GM23338 (cell line): Measurements from ENCODE around the gene SH3RF2. TPM values are rescaled to one million over a fixed set of nuclear protein-coding genes. Genes with fewer than 3 reads are reported as not detected.

Experiments used
- ATAC-seq: fragments of 200-7000 bp; cut with Tn5 transposase; 3 replicates; pipeline ENCODE4 v1.9.1; 2020
- DNase-seq: peaks from one replicate; pipeline ENCODE4 v3.0.0-alpha.2; 2015; ENCODE audit warnings: low spot score
- H2AFZ ChIP-seq: fragments of 200-600 bp; sonication (generic); 2 replicates; pipeline ENCODE4 v1.8.0; 2016; ENCODE audit warnings: antibody characterized with exemption, mild to moderate bottlenecking, moderate library complexity
- H3F3A ChIP-seq: fragments of 200-600 bp; sonication (generic); replicated peaks from 2 replicates; pipeline ENCODE4 v1.8.0; 2017; ENCODE audit warnings: antibody characterized with exemption, mixed run types, low read depth
- H3K27ac ChIP-seq: fragments of 200-600 bp; sonication (generic); 2 replicates; pipeline ENCODE4 v1.6.1; 2016; ENCODE audit warnings: low read depth
- H3K27me3 ChIP-seq: fragments of 200-600 bp; sonication (generic); 2 replicates; pipeline ENCODE4 v1.8.0; 2016; ENCODE audit warnings: mild to moderate bottlenecking, mixed run types, moderate library complexity; ENCODE audit not compliant: insufficient read depth
- H3K36me3 ChIP-seq: fragments of 200-600 bp; sonication (generic); 2 replicates; pipeline ENCODE4 v1.8.0; 2016; ENCODE audit warnings: mild to moderate bottlenecking; ENCODE audit not compliant: insufficient read depth
- H3K4me1 ChIP-seq: fragments of 200-600 bp; sonication (generic); 2 replicates; pipeline ENCODE4 v1.8.0; 2016; ENCODE audit warnings: mild to moderate bottlenecking, moderate library complexity; ENCODE audit not compliant: insufficient read depth
- H3K4me2 ChIP-seq: fragments of 200-600 bp; sonication (generic); 2 replicates; pipeline ENCODE4 v1.7.1; 2017; ENCODE audit warnings: mixed run types
- H3K4me3 ChIP-seq: fragments of 200-600 bp; sonication (generic); 2 replicates; pipeline ENCODE4 v1.6.1; 2016; ENCODE audit warnings: mixed run types
- H3K79me2 ChIP-seq: fragments of 200-600 bp; sonication (generic); replicated peaks from 2 replicates; pipeline ENCODE4 v1.8.0; 2017; ENCODE audit warnings: mild to moderate bottlenecking; ENCODE audit not compliant: insufficient read depth
- H3K9me2 ChIP-seq: fragments of 200-600 bp; sonication (generic); 2 replicates; pipeline ENCODE4 v1.8.0; 2017; ENCODE audit not compliant: insufficient read depth
- H4K20me1 ChIP-seq: fragments of 200-600 bp; sonication (generic); replicated peaks from 2 replicates; pipeline ENCODE4 v1.8.0; 2017; ENCODE audit warnings: mild to moderate bottlenecking; ENCODE audit not compliant: insufficient read depth
- H3K27ac Mint-ChIP-seq: 2 replicates; pipeline ENCODE4 v1.8.0; 2020; ENCODE audit warnings: inconsistent platforms, mild to moderate bottlenecking, moderate library complexity, mixed read lengths
- H3K27me3 Mint-ChIP-seq: 3 replicates; pipeline ENCODE4 v1.8.0; 2022; ENCODE audit warnings: low read depth, mild to moderate bottlenecking, moderate library complexity, mixed read lengths, inconsistent platforms; ENCODE audit not compliant: insufficient read depth, poor library complexity
- H3K36me3 Mint-ChIP-seq: 3 replicates; pipeline ENCODE4 v1.8.0; 2021; ENCODE audit warnings: low read depth, mild to moderate bottlenecking, inconsistent platforms, moderate library complexity, mixed read lengths
- H3K4me1 Mint-ChIP-seq: 3 replicates; pipeline ENCODE4 v1.8.0; 2020; ENCODE audit warnings: mild to moderate bottlenecking, inconsistent platforms, mixed read lengths
- H3K4me3 Mint-ChIP-seq: 3 replicates; pipeline ENCODE4 v1.8.0; 2021; ENCODE audit warnings: moderate library complexity, mild to moderate bottlenecking, inconsistent platforms, mixed read lengths
- H3K9me3 Mint-ChIP-seq: 3 replicates; pipeline ENCODE4 v1.8.0; 2020; ENCODE audit warnings: moderate library complexity, mild to moderate bottlenecking, inconsistent platforms, mixed read lengths
- CREB1 ChIP-seq: fragments of 250-450 bp; sonication (Bioruptor Pico); IDR thresholded peaks from 2 replicates; pipeline ENCODE4 v1.5.0; 2020; ENCODE audit warnings: low read depth, mild to moderate bottlenecking, moderate library complexity
- EZH2 ChIP-seq: fragments of 200-600 bp; sonication (generic); IDR thresholded peaks from one replicate; pipeline ENCODE4 v1.8.0; 2017; ENCODE audit warnings: antibody characterized with exemption, mild to moderate bottlenecking, low read depth; ENCODE audit not compliant: unreplicated experiment
- JUNB ChIP-seq: IDR thresholded peaks from one replicate; pipeline ENCODE4 v1.6.1; 2016; ENCODE audit warnings: antibody characterized with exemption; ENCODE audit not compliant: unreplicated experiment
- NANOG ChIP-seq: IDR thresholded peaks from 2 replicates; pipeline ENCODE4 v1.6.1; 2016; ENCODE audit warnings: antibody characterized with exemption, borderline replicate concordance
- POLR2AphosphoS5 ChIP-seq: IDR thresholded peaks from 2 replicates; pipeline ENCODE4 v1.6.1; 2016; ENCODE audit warnings: antibody characterized with exemption, low read depth
- STAT1 ChIP-seq: IDR thresholded peaks from one replicate; pipeline ENCODE4 v1.6.1; 2016; ENCODE audit warnings: antibody characterized with exemption; ENCODE audit not compliant: unreplicated experiment
- ZNF114 ChIP-seq: fragments of 250-450 bp; sonication (Bioruptor Pico); IDR thresholded peaks from 2 replicates; pipeline ENCODE4 v1.5.0; 2020; ENCODE audit warnings: mild to moderate bottlenecking, moderate library complexity
- ZNF331 ChIP-seq: fragments of 250-450 bp; sonication (Bioruptor Pico); IDR thresholded peaks from 2 replicates; pipeline ENCODE4 v1.5.0; 2020; ENCODE audit warnings: low read depth, mild to moderate bottlenecking, moderate library complexity
- polyA plus RNA-seq: library from polyadenylated mRNA; unstranded; fragments of >200 nt; fragmentation: Nextera tagmentation; extraction: Ambion mirVana; gene quantifications from 2 replicates; pipeline ENCODE4 v1.2.1, GENCODE V29; 2016
- total RNA-seq: library from RNA; depleted of rRNA; stranded (reverse); fragments of >200 nt; shearing (Covaris generic); gene quantifications from 2 replicates; pipeline ENCODE4 v1.2.3, GENCODE V29; 2014
- TF ChIP-seq, protein P1 (sequence below): fragments of 250-450 bp; sonication (Bioruptor Pico); IDR thresholded peaks from 2 replicates; pipeline ENCODE4 v1.5.0; 2020; ENCODE audit warnings: mild to moderate bottlenecking, moderate library complexity
- TF ChIP-seq, protein P2 (sequence below): IDR thresholded peaks from 2 replicates; pipeline ENCODE4 v1.6.1; 2016; ENCODE audit warnings: antibody characterized with exemption
- TF ChIP-seq, protein P3 (sequence below): IDR thresholded peaks from one replicate; pipeline ENCODE4 v1.6.1; 2018; ENCODE audit warnings: antibody characterized with exemption; ENCODE audit not compliant: unreplicated experiment

SH3RF2 gene
- total and polyA plus RNA-seq, 2 experiments from 2014 or later, result 1.7 to 2.4 TPM

DNA sequence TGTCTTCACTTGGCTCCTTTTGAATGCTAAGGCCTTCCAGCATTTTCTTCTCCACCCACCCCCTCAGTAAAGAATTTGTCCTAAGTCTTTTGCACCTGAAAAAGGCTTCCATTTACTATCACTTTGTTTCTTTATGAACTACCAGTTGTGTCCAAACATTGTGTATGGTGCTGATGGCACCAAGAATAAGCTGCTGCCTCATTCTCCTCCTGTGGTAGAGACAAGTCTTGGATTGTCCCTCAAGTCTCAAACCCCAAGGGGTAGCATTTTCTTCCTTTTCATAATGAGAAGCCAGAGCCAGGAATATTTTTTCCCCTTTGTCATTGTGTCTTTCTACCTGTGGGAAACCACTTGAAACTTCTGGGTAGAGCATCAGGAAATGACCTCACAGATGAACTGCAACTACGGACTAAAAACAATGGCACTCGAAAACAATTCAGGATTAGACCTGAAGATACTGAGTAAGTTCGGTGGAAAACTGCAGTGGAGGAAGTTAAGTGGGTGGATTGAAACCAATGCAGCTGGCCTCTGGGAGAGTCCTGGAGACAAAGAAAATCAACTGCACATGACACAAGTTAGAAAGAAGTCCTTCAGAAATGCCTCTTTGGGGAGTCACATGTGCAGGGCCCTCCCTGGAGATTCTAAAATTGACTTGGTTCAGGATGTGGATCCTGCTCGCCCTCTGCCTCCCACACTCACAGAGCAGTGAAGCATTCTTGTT is 80.5 kb downstream of the SH3RF2 start (continued):
- TF ChIP-seq, protein P1, sequence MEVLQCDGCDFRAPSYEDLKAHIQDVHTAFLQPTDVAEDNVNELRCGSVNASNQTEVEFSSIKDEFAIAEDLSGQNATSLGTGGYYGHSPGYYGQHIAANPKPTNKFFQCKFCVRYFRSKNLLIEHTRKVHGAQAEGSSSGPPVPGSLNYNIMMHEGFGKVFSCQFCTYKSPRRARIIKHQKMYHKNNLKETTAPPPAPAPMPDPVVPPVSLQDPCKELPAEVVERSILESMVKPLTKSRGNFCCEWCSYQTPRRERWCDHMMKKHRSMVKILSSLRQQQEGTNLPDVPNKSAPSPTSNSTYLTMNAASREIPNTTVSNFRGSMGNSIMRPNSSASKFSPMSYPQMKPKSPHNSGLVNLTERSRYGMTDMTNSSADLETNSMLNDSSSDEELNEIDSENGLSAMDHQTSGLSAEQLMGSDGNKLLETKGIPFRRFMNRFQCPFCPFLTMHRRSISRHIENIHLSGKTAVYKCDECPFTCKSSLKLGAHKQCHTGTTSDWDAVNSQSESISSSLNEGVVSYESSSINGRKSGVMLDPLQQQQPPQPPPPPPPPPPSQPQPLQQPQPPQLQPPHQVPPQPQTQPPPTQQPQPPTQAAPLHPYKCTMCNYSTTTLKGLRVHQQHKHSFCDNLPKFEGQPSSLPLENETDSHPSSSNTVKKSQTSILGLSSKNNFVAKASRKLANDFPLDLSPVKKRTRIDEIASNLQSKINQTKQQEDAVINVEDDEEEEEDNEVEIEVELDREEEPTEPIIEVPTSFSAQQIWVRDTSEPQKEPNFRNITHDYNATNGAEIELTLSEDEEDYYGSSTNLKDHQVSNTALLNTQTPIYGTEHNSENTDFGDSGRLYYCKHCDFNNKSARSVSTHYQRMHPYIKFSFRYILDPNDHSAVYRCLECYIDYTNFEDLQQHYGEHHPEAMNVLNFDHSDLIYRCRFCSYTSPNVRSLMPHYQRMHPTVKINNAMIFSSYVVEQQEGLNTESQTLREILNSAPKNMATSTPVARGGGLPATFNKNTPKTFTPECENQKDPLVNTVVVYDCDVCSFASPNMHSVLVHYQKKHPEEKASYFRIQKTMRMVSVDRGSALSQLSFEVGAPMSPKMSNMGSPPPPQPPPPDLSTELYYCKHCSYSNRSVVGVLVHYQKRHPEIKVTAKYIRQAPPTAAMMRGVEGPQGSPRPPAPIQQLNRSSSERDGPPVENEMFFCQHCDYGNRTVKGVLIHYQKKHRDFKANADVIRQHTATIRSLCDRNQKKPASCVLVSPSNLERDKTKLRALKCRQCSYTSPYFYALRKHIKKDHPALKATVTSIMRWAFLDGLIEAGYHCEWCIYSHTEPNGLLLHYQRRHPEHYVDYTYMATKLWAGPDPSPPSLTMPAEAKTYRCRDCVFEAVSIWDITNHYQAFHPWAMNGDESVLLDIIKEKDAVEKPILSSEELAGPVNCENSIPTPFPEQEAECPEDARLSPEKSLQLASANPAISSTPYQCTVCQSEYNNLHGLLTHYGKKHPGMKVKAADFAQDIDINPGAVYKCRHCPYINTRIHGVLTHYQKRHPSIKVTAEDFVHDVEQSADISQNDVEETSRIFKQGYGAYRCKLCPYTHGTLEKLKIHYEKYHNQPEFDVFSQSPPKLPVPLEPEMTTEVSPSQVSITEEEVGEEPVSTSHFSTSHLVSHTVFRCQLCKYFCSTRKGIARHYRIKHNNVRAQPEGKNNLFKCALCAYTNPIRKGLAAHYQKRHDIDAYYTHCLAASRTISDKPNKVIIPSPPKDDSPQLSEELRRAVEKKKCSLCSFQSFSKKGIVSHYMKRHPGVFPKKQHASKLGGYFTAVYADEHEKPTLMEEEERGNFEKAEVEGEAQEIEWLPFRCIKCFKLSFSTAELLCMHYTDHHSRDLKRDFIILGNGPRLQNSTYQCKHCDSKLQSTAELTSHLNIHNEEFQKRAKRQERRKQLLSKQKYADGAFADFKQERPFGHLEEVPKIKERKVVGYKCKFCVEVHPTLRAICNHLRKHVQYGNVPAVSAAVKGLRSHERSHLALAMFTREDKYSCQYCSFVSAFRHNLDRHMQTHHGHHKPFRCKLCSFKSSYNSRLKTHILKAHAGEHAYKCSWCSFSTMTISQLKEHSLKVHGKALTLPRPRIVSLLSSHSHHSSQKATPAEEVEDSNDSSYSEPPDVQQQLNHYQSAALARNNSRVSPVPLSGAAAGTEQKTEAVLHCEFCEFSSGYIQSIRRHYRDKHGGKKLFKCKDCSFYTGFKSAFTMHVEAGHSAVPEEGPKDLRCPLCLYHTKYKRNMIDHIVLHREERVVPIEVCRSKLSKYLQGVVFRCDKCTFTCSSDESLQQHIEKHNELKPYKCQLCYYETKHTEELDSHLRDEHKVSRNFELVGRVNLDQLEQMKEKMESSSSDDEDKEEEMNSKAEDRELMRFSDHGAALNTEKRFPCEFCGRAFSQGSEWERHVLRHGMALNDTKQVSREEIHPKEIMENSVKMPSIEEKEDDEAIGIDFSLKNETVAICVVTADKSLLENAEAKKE (CRISPR knock-in tag), result no peak
- TF ChIP-seq STAT1 (no peak), EZH2 (no peak), JUNB (no peak), ZNF331 (no peak), POLR2AphosphoS5 (no peak)

DNA sequence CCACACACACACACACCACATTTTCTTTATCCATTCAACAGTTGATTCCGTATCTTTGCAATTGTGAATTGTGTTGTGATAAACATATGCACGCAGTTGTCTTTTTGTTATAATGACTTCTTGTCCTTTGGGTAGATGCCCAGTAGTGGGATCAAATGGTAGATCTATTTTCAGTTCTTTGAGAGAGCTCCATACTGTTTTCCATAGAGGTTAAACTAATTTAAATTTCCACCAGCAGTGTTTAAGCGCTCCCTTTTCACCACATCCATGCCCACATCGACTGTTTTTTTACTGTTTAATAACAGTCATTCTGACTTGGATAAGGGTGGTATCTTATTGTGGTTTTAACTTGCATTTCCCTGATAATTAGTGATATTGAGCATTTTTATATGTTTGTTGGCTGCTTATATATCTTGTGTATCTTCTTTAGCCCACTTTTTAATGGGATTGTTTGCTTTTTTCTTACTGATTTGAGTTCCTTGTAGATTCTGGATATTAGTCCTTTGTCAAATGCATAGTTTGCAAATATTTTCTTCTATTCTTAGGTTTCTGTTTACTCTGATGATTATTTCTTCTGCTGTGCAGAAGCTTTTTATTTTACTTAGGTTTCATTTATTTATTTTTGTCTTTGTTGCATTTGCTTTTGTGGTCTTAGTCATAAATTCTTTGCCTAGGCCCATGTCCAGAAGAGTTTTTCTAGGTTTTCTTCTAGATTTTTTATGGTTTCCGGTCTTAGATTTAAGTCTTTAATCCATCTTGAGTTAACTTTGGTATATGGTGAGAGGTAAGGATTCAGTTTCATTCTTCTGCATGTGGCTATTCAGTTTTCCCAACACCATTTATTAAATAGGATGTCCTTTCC is 82.4 kb downstream of the SH3RF2 start:
- Histone ChIP-seq H3K4me1 (no peaks in the 10 kb centered on the region), H2AFZ (no peak overlapping the region), H3K79me2 (no peaks in the 10 kb centered on the region), H3K9me2 (peaks cover 12% of the 10 kb centered on the region; the same call in 1 of the 2 replicates), H3F3A (no peaks in the 10 kb centered on the region), H3K36me3 (no peaks in the 10 kb centered on the region), H3K27me3 (no peaks in the 10 kb centered on the region), H3K27ac (no peak overlapping the region), H3K4me2 (no peak overlapping the region), H4K20me1 (no peaks in the 10 kb centered on the region), H3K4me3 (no peak overlapping the region)
- Mint-ChIP-seq H3K4me3 (no peak overlapping the region), H3K27me3 (no peaks in the 10 kb centered on the region), H3K9me3 (no peaks in the 10 kb centered on the region; the same call in 2 of the 3 replicates), H3K27ac (no peak overlapping the region), H3K36me3 (no peaks in the 10 kb centered on the region), H3K4me1 (no peaks in the 10 kb centered on the region)
- no peak for ATAC-seq
- no peak for DNase-seq
- no peak for TF ChIP-seq STAT1
- no peak for TF ChIP-seq NANOG
- TF ChIP-seq, protein P2, sequence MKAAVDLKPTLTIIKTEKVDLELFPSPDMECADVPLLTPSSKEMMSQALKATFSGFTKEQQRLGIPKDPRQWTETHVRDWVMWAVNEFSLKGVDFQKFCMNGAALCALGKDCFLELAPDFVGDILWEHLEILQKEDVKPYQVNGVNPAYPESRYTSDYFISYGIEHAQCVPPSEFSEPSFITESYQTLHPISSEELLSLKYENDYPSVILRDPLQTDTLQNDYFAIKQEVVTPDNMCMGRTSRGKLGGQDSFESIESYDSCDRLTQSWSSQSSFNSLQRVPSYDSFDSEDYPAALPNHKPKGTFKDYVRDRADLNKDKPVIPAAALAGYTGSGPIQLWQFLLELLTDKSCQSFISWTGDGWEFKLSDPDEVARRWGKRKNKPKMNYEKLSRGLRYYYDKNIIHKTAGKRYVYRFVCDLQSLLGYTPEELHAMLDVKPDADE, result no peak
- no peak for TF ChIP-seq CREB1 (CRISPR knock-in tag)
- TF ChIP-seq EZH2, result no peak
- TF ChIP-seq POLR2AphosphoS5, result no peak
- TF ChIP-seq ZNF114, result no peak
- TF ChIP-seq, protein P3, sequence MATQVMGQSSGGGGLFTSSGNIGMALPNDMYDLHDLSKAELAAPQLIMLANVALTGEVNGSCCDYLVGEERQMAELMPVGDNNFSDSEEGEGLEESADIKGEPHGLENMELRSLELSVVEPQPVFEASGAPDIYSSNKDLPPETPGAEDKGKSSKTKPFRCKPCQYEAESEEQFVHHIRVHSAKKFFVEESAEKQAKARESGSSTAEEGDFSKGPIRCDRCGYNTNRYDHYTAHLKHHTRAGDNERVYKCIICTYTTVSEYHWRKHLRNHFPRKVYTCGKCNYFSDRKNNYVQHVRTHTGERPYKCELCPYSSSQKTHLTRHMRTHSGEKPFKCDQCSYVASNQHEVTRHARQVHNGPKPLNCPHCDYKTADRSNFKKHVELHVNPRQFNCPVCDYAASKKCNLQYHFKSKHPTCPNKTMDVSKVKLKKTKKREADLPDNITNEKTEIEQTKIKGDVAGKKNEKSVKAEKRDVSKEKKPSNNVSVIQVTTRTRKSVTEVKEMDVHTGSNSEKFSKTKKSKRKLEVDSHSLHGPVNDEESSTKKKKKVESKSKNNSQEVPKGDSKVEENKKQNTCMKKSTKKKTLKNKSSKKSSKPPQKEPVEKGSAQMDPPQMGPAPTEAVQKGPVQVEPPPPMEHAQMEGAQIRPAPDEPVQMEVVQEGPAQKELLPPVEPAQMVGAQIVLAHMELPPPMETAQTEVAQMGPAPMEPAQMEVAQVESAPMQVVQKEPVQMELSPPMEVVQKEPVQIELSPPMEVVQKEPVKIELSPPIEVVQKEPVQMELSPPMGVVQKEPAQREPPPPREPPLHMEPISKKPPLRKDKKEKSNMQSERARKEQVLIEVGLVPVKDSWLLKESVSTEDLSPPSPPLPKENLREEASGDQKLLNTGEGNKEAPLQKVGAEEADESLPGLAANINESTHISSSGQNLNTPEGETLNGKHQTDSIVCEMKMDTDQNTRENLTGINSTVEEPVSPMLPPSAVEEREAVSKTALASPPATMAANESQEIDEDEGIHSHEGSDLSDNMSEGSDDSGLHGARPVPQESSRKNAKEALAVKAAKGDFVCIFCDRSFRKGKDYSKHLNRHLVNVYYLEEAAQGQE, result no peak
- TF ChIP-seq ZNF331, result no peak
